ENCODE results near the gene SLC2A4. TPM values are rescaled to one million over a fixed set of nuclear protein-coding genes. Genes with fewer than 3 reads are reported as not detected.

Gene SLC2A4
- total and polyA plus RNA-seq, 2 experiments from 2014 or later, result 6.3 to 13.6 TPM

DNA sequence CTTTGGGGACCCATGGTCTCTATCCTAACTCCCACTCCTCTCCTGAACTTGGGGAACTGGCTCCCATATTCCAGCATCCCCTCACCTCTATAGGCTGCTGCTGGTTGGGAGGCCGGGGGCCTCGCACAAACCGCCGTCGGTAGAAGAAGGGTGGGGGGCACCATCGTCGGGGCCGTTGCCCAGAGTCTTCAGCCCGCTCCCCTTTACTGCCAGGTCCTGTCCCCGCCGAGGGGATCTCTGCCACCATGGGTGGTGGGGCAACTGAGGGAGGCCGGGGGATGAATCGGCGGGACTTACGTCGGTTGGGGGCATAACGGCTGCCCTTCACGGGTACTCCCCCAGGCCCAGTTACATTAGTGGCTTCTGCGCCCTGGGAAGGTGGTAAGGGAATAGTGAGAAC is 8.6 kb downstream of the SLC2A4 start:
- Histone ChIP-seq H3K36me3 (ENCODE audit: insufficient read depth) (peaks cover 5% of the 10 kb centered on the region; the same call in 1 of the 2 replicates), H3F3A (replicated peaks; ENCODE audit: low read depth) (0 out of 2 replicates have a peak, but pooled peaks cover 9% of the 10 kb centered on the region), H2AFZ (no peak overlapping the region), H3K27ac (ENCODE audit: low read depth) (no peak overlapping the region), H3K27me3 (ENCODE audit: insufficient read depth) (no peaks in the 10 kb centered on the region), H3K4me2 (no peak overlapping the region), H3K79me2 (replicated peaks; ENCODE audit: insufficient read depth) (no peaks in the 10 kb centered on the region), H3K4me1 (ENCODE audit: insufficient read depth) (peaks cover 10% of the 10 kb centered on the region), H3K4me3 (no peak overlapping the region), H3K9me2 (ENCODE audit: insufficient read depth) (no peaks in the 10 kb centered on the region), H4K20me1 (replicated peaks; ENCODE audit: insufficient read depth) (peaks cover 7% of the 10 kb centered on the region; the same call in 1 of the 2 replicates)
- no peak for ATAC-seq
- peaks cover 16% of the 10 kb centered on the region for H3K27me3 Mint-ChIP-seq (ENCODE audit: insufficient read depth, low read depth, poor library complexity)
- TF ChIP-seq EZH2 (IDR thresholded peaks at IDR 0.05; ENCODE audit: low read depth, unreplicated experiment) (no peak), NANOG (IDR thresholded peaks at IDR 0.05; ENCODE audit: borderline replicate concordance) (no peak), JUNB (IDR thresholded peaks at IDR 0.05; ENCODE audit: unreplicated experiment) (no peak), EZH2phosphoT487 (IDR thresholded peaks at IDR 0.05; ENCODE audit: unreplicated experiment) (no peak), POLR2AphosphoS5 (IDR thresholded peaks at IDR 0.05; ENCODE audit: low read depth) (no peak), ZNF331 (CRISPR knock-in tag; IDR thresholded peaks at IDR 0.05; ENCODE audit: low read depth) (no peak), CREB1 (CRISPR knock-in tag; IDR thresholded peaks at IDR 0.05; ENCODE audit: low read depth) (no peak), ZNF114 (CRISPR knock-in tag; IDR thresholded peaks at IDR 0.05) (no peak)
- TF ChIP-seq, protein P1, sequence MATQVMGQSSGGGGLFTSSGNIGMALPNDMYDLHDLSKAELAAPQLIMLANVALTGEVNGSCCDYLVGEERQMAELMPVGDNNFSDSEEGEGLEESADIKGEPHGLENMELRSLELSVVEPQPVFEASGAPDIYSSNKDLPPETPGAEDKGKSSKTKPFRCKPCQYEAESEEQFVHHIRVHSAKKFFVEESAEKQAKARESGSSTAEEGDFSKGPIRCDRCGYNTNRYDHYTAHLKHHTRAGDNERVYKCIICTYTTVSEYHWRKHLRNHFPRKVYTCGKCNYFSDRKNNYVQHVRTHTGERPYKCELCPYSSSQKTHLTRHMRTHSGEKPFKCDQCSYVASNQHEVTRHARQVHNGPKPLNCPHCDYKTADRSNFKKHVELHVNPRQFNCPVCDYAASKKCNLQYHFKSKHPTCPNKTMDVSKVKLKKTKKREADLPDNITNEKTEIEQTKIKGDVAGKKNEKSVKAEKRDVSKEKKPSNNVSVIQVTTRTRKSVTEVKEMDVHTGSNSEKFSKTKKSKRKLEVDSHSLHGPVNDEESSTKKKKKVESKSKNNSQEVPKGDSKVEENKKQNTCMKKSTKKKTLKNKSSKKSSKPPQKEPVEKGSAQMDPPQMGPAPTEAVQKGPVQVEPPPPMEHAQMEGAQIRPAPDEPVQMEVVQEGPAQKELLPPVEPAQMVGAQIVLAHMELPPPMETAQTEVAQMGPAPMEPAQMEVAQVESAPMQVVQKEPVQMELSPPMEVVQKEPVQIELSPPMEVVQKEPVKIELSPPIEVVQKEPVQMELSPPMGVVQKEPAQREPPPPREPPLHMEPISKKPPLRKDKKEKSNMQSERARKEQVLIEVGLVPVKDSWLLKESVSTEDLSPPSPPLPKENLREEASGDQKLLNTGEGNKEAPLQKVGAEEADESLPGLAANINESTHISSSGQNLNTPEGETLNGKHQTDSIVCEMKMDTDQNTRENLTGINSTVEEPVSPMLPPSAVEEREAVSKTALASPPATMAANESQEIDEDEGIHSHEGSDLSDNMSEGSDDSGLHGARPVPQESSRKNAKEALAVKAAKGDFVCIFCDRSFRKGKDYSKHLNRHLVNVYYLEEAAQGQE (IDR thresholded peaks at IDR 0.05; ENCODE audit: unreplicated experiment), result no peak
- TF ChIP-seq, protein P2, sequence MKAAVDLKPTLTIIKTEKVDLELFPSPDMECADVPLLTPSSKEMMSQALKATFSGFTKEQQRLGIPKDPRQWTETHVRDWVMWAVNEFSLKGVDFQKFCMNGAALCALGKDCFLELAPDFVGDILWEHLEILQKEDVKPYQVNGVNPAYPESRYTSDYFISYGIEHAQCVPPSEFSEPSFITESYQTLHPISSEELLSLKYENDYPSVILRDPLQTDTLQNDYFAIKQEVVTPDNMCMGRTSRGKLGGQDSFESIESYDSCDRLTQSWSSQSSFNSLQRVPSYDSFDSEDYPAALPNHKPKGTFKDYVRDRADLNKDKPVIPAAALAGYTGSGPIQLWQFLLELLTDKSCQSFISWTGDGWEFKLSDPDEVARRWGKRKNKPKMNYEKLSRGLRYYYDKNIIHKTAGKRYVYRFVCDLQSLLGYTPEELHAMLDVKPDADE (IDR thresholded peaks at IDR 0.05), result no peak
- TF ChIP-seq, protein P3, sequence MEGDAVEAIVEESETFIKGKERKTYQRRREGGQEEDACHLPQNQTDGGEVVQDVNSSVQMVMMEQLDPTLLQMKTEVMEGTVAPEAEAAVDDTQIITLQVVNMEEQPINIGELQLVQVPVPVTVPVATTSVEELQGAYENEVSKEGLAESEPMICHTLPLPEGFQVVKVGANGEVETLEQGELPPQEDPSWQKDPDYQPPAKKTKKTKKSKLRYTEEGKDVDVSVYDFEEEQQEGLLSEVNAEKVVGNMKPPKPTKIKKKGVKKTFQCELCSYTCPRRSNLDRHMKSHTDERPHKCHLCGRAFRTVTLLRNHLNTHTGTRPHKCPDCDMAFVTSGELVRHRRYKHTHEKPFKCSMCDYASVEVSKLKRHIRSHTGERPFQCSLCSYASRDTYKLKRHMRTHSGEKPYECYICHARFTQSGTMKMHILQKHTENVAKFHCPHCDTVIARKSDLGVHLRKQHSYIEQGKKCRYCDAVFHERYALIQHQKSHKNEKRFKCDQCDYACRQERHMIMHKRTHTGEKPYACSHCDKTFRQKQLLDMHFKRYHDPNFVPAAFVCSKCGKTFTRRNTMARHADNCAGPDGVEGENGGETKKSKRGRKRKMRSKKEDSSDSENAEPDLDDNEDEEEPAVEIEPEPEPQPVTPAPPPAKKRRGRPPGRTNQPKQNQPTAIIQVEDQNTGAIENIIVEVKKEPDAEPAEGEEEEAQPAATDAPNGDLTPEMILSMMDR (conservative IDR thresholded peaks at IDR 0.05; ENCODE audit: low read depth in 2 of 2), result no peak
- TF ChIP-seq, protein P4, sequence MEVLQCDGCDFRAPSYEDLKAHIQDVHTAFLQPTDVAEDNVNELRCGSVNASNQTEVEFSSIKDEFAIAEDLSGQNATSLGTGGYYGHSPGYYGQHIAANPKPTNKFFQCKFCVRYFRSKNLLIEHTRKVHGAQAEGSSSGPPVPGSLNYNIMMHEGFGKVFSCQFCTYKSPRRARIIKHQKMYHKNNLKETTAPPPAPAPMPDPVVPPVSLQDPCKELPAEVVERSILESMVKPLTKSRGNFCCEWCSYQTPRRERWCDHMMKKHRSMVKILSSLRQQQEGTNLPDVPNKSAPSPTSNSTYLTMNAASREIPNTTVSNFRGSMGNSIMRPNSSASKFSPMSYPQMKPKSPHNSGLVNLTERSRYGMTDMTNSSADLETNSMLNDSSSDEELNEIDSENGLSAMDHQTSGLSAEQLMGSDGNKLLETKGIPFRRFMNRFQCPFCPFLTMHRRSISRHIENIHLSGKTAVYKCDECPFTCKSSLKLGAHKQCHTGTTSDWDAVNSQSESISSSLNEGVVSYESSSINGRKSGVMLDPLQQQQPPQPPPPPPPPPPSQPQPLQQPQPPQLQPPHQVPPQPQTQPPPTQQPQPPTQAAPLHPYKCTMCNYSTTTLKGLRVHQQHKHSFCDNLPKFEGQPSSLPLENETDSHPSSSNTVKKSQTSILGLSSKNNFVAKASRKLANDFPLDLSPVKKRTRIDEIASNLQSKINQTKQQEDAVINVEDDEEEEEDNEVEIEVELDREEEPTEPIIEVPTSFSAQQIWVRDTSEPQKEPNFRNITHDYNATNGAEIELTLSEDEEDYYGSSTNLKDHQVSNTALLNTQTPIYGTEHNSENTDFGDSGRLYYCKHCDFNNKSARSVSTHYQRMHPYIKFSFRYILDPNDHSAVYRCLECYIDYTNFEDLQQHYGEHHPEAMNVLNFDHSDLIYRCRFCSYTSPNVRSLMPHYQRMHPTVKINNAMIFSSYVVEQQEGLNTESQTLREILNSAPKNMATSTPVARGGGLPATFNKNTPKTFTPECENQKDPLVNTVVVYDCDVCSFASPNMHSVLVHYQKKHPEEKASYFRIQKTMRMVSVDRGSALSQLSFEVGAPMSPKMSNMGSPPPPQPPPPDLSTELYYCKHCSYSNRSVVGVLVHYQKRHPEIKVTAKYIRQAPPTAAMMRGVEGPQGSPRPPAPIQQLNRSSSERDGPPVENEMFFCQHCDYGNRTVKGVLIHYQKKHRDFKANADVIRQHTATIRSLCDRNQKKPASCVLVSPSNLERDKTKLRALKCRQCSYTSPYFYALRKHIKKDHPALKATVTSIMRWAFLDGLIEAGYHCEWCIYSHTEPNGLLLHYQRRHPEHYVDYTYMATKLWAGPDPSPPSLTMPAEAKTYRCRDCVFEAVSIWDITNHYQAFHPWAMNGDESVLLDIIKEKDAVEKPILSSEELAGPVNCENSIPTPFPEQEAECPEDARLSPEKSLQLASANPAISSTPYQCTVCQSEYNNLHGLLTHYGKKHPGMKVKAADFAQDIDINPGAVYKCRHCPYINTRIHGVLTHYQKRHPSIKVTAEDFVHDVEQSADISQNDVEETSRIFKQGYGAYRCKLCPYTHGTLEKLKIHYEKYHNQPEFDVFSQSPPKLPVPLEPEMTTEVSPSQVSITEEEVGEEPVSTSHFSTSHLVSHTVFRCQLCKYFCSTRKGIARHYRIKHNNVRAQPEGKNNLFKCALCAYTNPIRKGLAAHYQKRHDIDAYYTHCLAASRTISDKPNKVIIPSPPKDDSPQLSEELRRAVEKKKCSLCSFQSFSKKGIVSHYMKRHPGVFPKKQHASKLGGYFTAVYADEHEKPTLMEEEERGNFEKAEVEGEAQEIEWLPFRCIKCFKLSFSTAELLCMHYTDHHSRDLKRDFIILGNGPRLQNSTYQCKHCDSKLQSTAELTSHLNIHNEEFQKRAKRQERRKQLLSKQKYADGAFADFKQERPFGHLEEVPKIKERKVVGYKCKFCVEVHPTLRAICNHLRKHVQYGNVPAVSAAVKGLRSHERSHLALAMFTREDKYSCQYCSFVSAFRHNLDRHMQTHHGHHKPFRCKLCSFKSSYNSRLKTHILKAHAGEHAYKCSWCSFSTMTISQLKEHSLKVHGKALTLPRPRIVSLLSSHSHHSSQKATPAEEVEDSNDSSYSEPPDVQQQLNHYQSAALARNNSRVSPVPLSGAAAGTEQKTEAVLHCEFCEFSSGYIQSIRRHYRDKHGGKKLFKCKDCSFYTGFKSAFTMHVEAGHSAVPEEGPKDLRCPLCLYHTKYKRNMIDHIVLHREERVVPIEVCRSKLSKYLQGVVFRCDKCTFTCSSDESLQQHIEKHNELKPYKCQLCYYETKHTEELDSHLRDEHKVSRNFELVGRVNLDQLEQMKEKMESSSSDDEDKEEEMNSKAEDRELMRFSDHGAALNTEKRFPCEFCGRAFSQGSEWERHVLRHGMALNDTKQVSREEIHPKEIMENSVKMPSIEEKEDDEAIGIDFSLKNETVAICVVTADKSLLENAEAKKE (CRISPR knock-in tag; IDR thresholded peaks at IDR 0.05), result no peak
- peaks cover 18% of the 10 kb centered on the region for H3K36me3 Mint-ChIP-seq (ENCODE audit: low read depth)
- H3K4me3 Mint-ChIP-seq, result no peak overlapping the region; the same call in 2 of the 3 replicates
- no peak overlapping the region for H3K27ac Mint-ChIP-seq
- peaks cover under 1% of the 10 kb centered on the region; the same call in 1 of the 3 replicates for H3K9me3 Mint-ChIP-seq
- DNase-seq (ENCODE audit: low spot score), result no peak
- peaks cover 27% of the 10 kb centered on the region for H3K4me1 Mint-ChIP-seq

Measured in GM23338 (cell line).